Mesenchymal stem cell (in vitro differentiated cells and primary cell): ENCODE data around the gene FXR2.

Experiments used
- DNase-seq: peaks from one replicate; pipeline ENCODE4 v3.0.0-alpha.2; 2013
- H2AFZ ChIP-seq: one replicate; pipeline ENCODE4 v1.6.1; 2013; ENCODE audit warnings: low read depth, mild to moderate bottlenecking, control low read depth, inconsistent platforms, low read length, moderate library complexity
- H2AK5ac ChIP-seq: 2 replicates; pipeline ENCODE4 v1.6.1; 2013; ENCODE audit warnings: low read length, moderate library complexity, mild to moderate bottlenecking, inconsistent platforms; ENCODE audit not compliant: severe bottlenecking
- H2BK120ac ChIP-seq: one replicate; pipeline ENCODE4 v1.6.1; 2013; ENCODE audit warnings: low read depth, mild to moderate bottlenecking, inconsistent platforms, low read length, moderate library complexity
- H2BK12ac ChIP-seq, 2 experiments: one replicate each; pipeline ENCODE4 v1.6.1; 2013; ENCODE audit warnings: inconsistent platforms in 2 of 2, low read length in 2 of 2, mild to moderate bottlenecking in 2 of 2, moderate library complexity in 2 of 2, control low read depth in 1 of 2
- H2BK15ac ChIP-seq: one replicate; pipeline ENCODE4 v1.6.1; 2013; ENCODE audit warnings: mild to moderate bottlenecking, low read depth, inconsistent platforms; ENCODE audit not compliant: poor library complexity, severe bottlenecking
- H2BK5ac ChIP-seq: 2 replicates; pipeline ENCODE4 v1.6.1; 2013; ENCODE audit warnings: low read depth, mild to moderate bottlenecking, low read length, control low read depth, inconsistent platforms; ENCODE audit not compliant: poor library complexity, severe bottlenecking
- H3K14ac ChIP-seq, 2 experiments: one replicate each; pipeline ENCODE4 v1.6.1; 2013; ENCODE audit warnings: inconsistent platforms in 2 of 2, low read length in 2 of 2, control low read depth in 1 of 2, mild to moderate bottlenecking in 1 of 2, moderate library complexity in 1 of 2
- H3K18ac ChIP-seq, 2 experiments: one replicate each; pipeline ENCODE4 v1.6.1; 2013; ENCODE audit warnings: inconsistent platforms in 2 of 2, low read length in 2 of 2, control low read depth in 1 of 2, low read depth in 1 of 2, mild to moderate bottlenecking in 1 of 2
- H3K23ac ChIP-seq, 2 experiments: one replicate each; pipeline ENCODE4 v1.6.1; 2013; ENCODE audit warnings: inconsistent platforms in 2 of 2, low read length in 2 of 2, mild to moderate bottlenecking in 2 of 2, moderate library complexity in 2 of 2, control low read depth in 1 of 2
- H3K27ac ChIP-seq: 2 replicates; pipeline ENCODE4 v1.5.1; 2013; ENCODE audit warnings: mild to moderate bottlenecking, moderate library complexity, low read length, control low read depth, inconsistent platforms; ENCODE audit not compliant: poor library complexity, severe bottlenecking
- H3K27me3 ChIP-seq, 2 experiments: 2 replicates each; pipeline versions ENCODE4 v1.6.1 to v1.7.0; 2013; ENCODE audit warnings: low read length in 2 of 2, mild to moderate bottlenecking in 2 of 2, moderate library complexity in 2 of 2, control low read depth in 1 of 2, inconsistent platforms in 1 of 2; ENCODE audit not compliant: control insufficient read depth in 1 of 2, insufficient read depth in 1 of 2
- H3K36me3 ChIP-seq, 2 experiments: 2 replicates each; pipeline versions ENCODE4 v1.6.1 to v1.7.0; 2013; ENCODE audit warnings: low read length in 2 of 2, control low read depth in 1 of 2, inconsistent platforms in 1 of 2, low read depth in 1 of 2, mild to moderate bottlenecking in 1 of 2; ENCODE audit not compliant: insufficient read depth in 2 of 2, control insufficient read depth in 1 of 2
- H3K4ac ChIP-seq, 2 experiments: one replicate each; pipeline ENCODE4 v1.6.1; 2013; ENCODE audit warnings: inconsistent platforms in 2 of 2, low read length in 2 of 2, mild to moderate bottlenecking in 2 of 2, moderate library complexity in 2 of 2, control low read depth in 1 of 2, low read depth in 1 of 2
- H3K4me1 ChIP-seq: 2 replicates; pipeline ENCODE4 v1.6.1; 2013; ENCODE audit warnings: low read depth, low read length, control low read depth; ENCODE audit not compliant: control insufficient read depth, insufficient read depth
- H3K4me2 ChIP-seq: 2 replicates; pipeline ENCODE4 v1.6.1; 2013; ENCODE audit warnings: low read length, mild to moderate bottlenecking, inconsistent platforms; ENCODE audit not compliant: poor library complexity, severe bottlenecking
- H3K4me3 ChIP-seq, 2 experiments: 2 replicates each; pipeline versions ENCODE4 v1.5.1 to v1.7.0; 2013; ENCODE audit warnings: low read length in 2 of 2, mild to moderate bottlenecking in 2 of 2, control low read depth in 1 of 2, low read depth in 1 of 2; ENCODE audit not compliant: insufficient read depth in 1 of 2
- H3K79me1 ChIP-seq: replicated peaks from 2 replicates; pipeline ENCODE4 v1.6.1; 2013; ENCODE audit warnings: mild to moderate bottlenecking, control low read depth, low read length, inconsistent platforms; ENCODE audit not compliant: poor library complexity, severe bottlenecking
- H3K9ac ChIP-seq: 2 replicates; pipeline ENCODE4 v1.7.0; 2013; ENCODE audit warnings: mild to moderate bottlenecking, low read length, moderate library complexity
- H3K9me3 ChIP-seq: 2 replicates; pipeline ENCODE4 v1.7.0; 2013; ENCODE audit warnings: mild to moderate bottlenecking, low read length; ENCODE audit not compliant: control insufficient read depth
- H4K8ac ChIP-seq: one replicate; pipeline ENCODE4 v1.6.1; 2013; ENCODE audit warnings: inconsistent platforms, mild to moderate bottlenecking, low read length, moderate library complexity
- H4K91ac ChIP-seq: one replicate; pipeline ENCODE4 v1.6.1; 2013; ENCODE audit warnings: mild to moderate bottlenecking, low read length, inconsistent platforms
- WGBS: methylation state at CpG from one replicate; pipeline ENCODE4 v1.1.7; 2013; ENCODE audit warnings: mixed read lengths; 5-methylcytosine and 5-hydroxymethylcytosine counted together

Gene FXR2

GRCh38 chr17:7623661-7624060 lies 9.0 kb upstream of the FXR2 start:
- no peak overlapping the region for H2AFZ ChIP-seq
- H3K9me3 ChIP-seq: no peaks in the 10 kb centered on the region
- no peak for DNase-seq
- no peak overlapping the region for H4K91ac ChIP-seq
- peaks cover 9% of the 10 kb centered on the region for H3K79me1 ChIP-seq
- H4K8ac ChIP-seq: no peak overlapping the region
- H2AK5ac ChIP-seq: no peak overlapping the region
- no peak overlapping the region for H3K27ac ChIP-seq
- H3K14ac ChIP-seq: no peak overlapping the region
- no peak overlapping the region for H3K4ac ChIP-seq
- peaks cover 3 to 6% of the 10 kb centered on the region in 2 experiments for H3K36me3 ChIP-seq
- no peak overlapping the region for H3K23ac ChIP-seq
- H2BK120ac ChIP-seq: no peak overlapping the region
- H3K4me1 ChIP-seq: peaks cover 7% of the 10 kb centered on the region
- no peak overlapping the region for H2BK15ac ChIP-seq
- H2BK5ac ChIP-seq: no peak overlapping the region
- no peak overlapping the region for H3K4me3 ChIP-seq
- H2BK12ac ChIP-seq: no peak overlapping the region
- H3K18ac ChIP-seq: no peak overlapping the region
- no peak overlapping the region for H3K9ac ChIP-seq
- no peak overlapping the region for H3K4me2 ChIP-seq
- no peaks in the 10 kb centered on the region for H3K27me3 ChIP-seq
- 90% methylated on average over 5 of the region's 5 CpGs for WGBS

- peaks cover 0 to 4% of the 10 kb centered on the region in 2 experiments for H3K36me3 ChIP-seq
- no peak for DNase-seq
- 97% methylated on average over 8 of the region's 8 CpGs for WGBS
These were observed 6.1 kb upstream of the FXR2 start for GRCh38 chr17:7620835-7621234.

GRCh38 chr17:7618608-7619007 lies 3.9 kb upstream of the FXR2 start:
- Histone ChIP-seq H4K8ac (no peak overlapping the region), H3K27ac (no peak overlapping the region), H3K4me3 (no peak overlapping the region), H3K14ac (no peak overlapping the region), H3K23ac (no peak overlapping the region), H2BK5ac (no peak overlapping the region), H3K27me3 (no peaks in the 10 kb centered on the region), H3K79me1 (no peaks in the 10 kb centered on the region), H2BK12ac (no peak overlapping the region), H4K91ac (no peak overlapping the region), H2BK15ac (no peak overlapping the region), H3K9ac (no peak overlapping the region), H3K4ac (no peak overlapping the region), H3K4me1 (peaks cover 3% of the 10 kb centered on the region), H2AFZ (no peak overlapping the region), H3K18ac (no peak overlapping the region), H3K9me3 (no peaks in the 10 kb centered on the region), H3K36me3 (no peaks in the 10 kb centered on the region), H2AK5ac (no peak overlapping the region), H3K4me2 (no peak overlapping the region), H2BK120ac (no peak overlapping the region)
- DNase-seq: no peak
- WGBS: 92% methylated on average over 4 of the region's 5 CpGs

More at GRCh38 chr17:7620835-7621234, 6.1 kb upstream of the FXR2 start:
- Histone ChIP-seq H3K9ac (no peak overlapping the region), H3K23ac (no peak overlapping the region), H3K4me2 (no peak overlapping the region), H3K27ac (no peak overlapping the region), H3K79me1 (no peaks in the 10 kb centered on the region), H3K4me3 (no peak overlapping the region), H4K8ac (no peak overlapping the region), H3K4ac (no peak overlapping the region), H4K91ac (no peak overlapping the region), H3K18ac (no peak overlapping the region), H3K27me3 (no peaks in the 10 kb centered on the region), H3K4me1 (peaks cover 2% of the 10 kb centered on the region), H3K9me3 (no peaks in the 10 kb centered on the region), H2AK5ac (no peak overlapping the region), H2BK15ac (no peak overlapping the region), H2BK12ac (no peak overlapping the region), H3K14ac (no peak overlapping the region), H2BK5ac (no peak overlapping the region), H2BK120ac (no peak overlapping the region), H2AFZ (no peak overlapping the region)

GRCh38 chr17:7615265-7615747 lies 609 bp upstream of the FXR2 start:
- Histone ChIP-seq H3K4me3 (peak overlapping the region; percentile 29 to 77), H2AFZ (no peak overlapping the region), H3K9me3 (no peaks in the 10 kb centered on the region), H3K18ac (peak overlapping the region in 1 of 2 experiments; percentile 30), H3K79me1 (no peaks in the 10 kb centered on the region), H2AK5ac (no peak overlapping the region), H3K27ac (peak overlapping the region; percentile 81), H2BK12ac (no peak overlapping the region), H3K9ac (peak overlapping the region; percentile 90), H2BK5ac (no peak overlapping the region), H3K14ac (peak overlapping the region in 1 of 2 experiments; percentile 36), H3K4me1 (peaks cover 3% of the 10 kb centered on the region), H4K91ac (no peak overlapping the region), H3K27me3 (no peaks in the 10 kb centered on the region), H3K23ac (no peak overlapping the region), H3K4me2 (peak overlapping the region; percentile 60), H4K8ac (peak overlapping the region; percentile 67), H2BK120ac (no peak overlapping the region), H3K36me3 (peaks cover 0 to 17% of the 10 kb centered on the region in 2 experiments), H3K4ac (peak overlapping the region in 1 of 2 experiments; percentile 59), H2BK15ac (no peak overlapping the region)
- no peak for DNase-seq
- WGBS: 10% methylated on average over 23 of the region's 28 CpGs
